GM12873 (cell line): ENCODE measurements around the gene DNAH10.

Source experiments
- TF ChIP-seq, protein P1 (sequence below): IDR thresholded peaks from 2 replicates; pipeline ENCODE4 v1.5.1; 2012; ENCODE audit warnings: low read depth, mild to moderate bottlenecking, moderate library complexity, low read length, control low read depth; ENCODE audit not compliant: insufficient read depth; ENCODE audit errors: missing control alignments

Gene DNAH10

GRCh38 chr12:123760267-123760938 is 1.7 kb upstream of the DNAH10 start:
- TF ChIP-seq, protein P1, sequence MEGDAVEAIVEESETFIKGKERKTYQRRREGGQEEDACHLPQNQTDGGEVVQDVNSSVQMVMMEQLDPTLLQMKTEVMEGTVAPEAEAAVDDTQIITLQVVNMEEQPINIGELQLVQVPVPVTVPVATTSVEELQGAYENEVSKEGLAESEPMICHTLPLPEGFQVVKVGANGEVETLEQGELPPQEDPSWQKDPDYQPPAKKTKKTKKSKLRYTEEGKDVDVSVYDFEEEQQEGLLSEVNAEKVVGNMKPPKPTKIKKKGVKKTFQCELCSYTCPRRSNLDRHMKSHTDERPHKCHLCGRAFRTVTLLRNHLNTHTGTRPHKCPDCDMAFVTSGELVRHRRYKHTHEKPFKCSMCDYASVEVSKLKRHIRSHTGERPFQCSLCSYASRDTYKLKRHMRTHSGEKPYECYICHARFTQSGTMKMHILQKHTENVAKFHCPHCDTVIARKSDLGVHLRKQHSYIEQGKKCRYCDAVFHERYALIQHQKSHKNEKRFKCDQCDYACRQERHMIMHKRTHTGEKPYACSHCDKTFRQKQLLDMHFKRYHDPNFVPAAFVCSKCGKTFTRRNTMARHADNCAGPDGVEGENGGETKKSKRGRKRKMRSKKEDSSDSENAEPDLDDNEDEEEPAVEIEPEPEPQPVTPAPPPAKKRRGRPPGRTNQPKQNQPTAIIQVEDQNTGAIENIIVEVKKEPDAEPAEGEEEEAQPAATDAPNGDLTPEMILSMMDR, result no peak

GRCh38 chr12:123762715-123763052 is 583 bp downstream of the DNAH10 start:
- TF ChIP-seq, protein P1, result no peak

GRCh38 chr12:123763093-123763492 is 992 bp downstream of the DNAH10 start:
- TF ChIP-seq, protein P1, result no peak

- TF ChIP-seq, protein P1, result no peak
Measured at GRCh38 chr12:123764109-123764508, 2.0 kb downstream of the DNAH10 start.

GRCh38 chr12:123765504-123766035 is 3.5 kb downstream of the DNAH10 start:
- TF ChIP-seq, protein P1, result no peak

GRCh38 chr12:123767613-123768012 is 5.5 kb downstream of the DNAH10 start:
- TF ChIP-seq, protein P1, result peak; percentile 7

- TF ChIP-seq, protein P1, result no peak
Measured at GRCh38 chr12:123771261-123771660, 9.2 kb downstream of the DNAH10 start.

DNA sequence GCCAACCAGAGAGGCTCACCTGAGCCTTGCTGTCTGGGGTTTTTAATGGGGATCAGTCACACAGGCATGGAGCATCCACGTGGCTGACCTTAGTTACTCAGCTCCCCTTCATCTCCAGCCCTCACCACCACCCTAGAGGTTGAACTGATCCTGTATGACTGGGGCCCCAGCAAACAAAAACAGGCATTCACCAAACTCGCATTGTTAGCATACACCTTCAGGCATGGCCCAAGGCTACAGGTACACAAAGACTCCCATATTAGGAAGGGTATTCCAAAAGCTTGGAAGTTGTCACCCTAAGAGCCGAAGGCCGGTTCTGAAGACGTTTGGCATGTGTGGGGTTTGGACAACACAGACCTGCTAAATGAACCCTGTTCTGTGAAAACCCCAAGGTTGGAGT is 10.0 kb downstream of the DNAH10 start:
- TF ChIP-seq, protein P1, result no peak
